ENCODE data around the gene TMEM144.

The TMEM144 gene

DNA sequence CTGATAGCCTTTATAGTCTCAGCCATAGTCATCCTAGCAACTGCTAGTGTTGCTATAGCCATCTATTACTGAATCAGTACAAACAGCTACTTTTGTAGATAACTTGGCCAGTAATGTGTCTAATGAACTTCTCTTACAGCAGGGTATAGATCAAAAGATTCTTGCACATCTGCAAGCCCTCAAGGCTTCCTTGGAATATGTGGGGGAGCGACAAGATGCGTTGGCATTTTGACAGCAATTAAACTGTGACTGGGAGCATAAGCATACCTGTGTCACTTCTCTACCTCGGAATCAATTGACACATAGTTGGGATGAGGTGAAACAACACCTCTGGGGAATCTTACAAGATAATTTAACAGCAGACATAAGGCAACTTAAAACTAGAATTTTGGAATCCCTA is 87.6 kb downstream of the TMEM144 start:
- no peak for DNase-seq (ENCODE audit: low read depth)

DNA sequence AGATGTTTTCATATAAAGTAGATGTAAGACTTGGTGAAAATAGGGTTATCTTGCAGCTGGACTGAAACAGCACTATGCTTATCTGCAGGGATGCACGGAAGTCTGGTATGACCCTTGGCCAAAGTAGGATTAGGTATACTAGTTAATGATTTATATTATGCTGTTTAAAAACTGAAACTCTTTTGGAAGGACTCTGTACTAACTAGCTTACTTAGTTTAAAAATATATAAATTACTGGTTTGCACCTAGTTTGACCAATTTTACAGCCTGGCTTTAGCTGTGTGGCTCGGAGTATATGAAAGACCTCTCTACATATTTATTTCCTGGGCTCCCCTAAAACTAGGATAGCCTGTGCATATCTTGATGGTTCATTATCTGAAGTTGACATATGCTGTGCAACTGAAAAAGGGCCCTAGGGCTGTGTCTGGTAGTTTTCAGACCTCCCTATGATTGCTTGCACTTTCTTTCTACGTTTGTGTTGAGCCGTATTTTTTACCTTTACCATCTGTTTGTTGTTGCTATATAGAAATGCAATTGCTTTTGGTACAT is 89.2 kb downstream of the TMEM144 start:
- no peak for DNase-seq (ENCODE audit: low read depth)

DNA sequence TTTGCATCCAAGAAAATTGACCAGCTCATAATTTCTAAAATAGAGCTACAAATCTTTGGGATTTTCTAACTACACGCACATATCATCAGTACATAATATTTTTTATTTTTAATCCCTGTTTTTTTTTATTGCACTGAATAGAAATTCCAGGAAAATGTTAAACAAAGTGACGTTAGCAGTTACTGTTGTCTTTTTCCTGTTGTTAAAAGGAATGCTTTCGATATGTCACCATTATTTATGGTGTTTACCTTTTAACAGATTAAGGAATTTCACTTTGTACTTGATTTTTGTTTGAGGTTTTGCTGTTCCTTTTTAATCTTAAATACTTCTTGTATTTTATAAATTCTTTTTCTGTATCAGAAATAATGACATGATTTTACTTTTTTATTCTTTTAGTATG is 89.7 kb downstream of the TMEM144 start:
- no peak for DNase-seq (ENCODE audit: low read depth)

DNA sequence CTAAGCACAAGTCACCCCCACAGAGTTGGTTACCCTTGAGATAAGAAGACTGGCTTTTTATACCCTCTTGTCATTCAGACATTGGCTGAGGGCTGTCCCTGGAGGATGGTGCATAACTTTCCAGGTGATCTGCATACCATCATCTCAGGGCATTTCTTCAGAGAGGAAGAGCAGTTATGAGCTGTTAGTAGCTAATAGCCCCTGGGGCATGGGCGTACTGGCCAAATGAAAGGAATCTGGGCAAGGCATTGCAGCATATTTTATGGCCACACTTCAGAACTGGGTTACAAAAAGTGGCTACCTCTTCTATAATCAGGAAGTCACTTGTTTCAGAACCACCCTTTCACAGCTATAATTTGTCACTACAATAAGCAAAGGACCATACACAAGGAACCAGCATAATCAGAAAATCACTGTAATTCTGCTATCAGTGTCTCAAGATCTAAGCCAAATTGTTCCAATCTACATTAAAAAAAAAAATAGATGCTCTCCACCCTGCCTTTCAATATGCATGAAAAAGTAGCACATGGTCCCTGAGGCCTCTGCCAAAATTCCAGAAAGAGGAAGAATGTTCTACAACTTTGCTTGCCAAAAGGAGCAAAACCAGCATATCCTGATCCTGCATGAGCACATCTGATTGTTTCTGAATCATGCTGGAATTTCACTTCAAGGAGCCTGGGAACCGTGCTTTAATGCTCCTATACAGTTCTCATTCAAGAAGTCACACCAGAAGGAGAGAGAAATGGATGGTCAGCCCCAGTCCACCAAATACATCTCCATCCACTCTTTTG is 92.0 kb downstream of the TMEM144 start:
- no peak for DNase-seq (ENCODE audit: low read depth)

DNA sequence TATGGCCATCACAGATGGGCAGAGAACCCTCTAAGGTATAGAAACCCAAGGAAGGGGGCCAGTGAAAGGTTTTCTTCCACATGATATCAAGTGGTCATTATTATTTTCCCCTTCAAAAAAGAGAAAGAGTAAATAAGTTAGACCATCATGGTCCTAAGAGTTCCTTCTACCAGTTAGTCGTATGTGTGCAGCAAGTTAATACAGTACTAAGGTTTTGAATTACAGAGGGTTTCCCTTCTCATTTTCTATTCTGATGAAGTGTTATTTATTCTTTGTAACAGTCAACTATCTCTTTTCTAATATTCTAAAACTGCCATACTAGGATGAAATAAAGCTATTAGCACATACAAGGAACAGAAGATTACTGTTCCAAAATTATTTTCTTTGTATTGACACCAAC is 94.4 kb downstream of the TMEM144 start:
- no peak for DNase-seq (ENCODE audit: low read depth)
